ENCODE measurements around the gene FGD2. TPM values are rescaled to one million over a fixed set of nuclear protein-coding genes. Genes with fewer than 3 reads are reported as not detected.

Gene FGD2
- total RNA-seq, 2 experiments from 2014 or later, result 0.25 to 0.48 TPM

GRCh38 chr6:37027036-37027720 is 21.7 kb downstream of the FGD2 start:
- H3K9me3 Mint-ChIP-seq, result peaks cover 4% of the 10 kb centered on the region
- peaks cover 2% of the 10 kb centered on the region for H3K36me3 Mint-ChIP-seq (ENCODE audit: low read depth)
- H3K4me1 Mint-ChIP-seq (ENCODE audit: low read depth), result peaks cover 47% of the 10 kb centered on the region
- no peak for DNase-seq
- H3K27ac Mint-ChIP-seq, result no peak overlapping the region
- H3K27me3 Mint-ChIP-seq (ENCODE audit: low read depth), result no peaks in the 10 kb centered on the region
- CTCF ChIA-PET, result interaction anchor here (0.5 to 23.0 kb wide), 8 partner anchors 12 to 181 kb away, joined by 4 to 704 read pairs (median 11); partner anchors contain the start of genes C6orf89 and PIM1
- intact Hi-C loops (cut with micrococcal nuclease), result no loop called here
- no peak overlapping the region for H3K4me3 Mint-ChIP-seq

DNA sequence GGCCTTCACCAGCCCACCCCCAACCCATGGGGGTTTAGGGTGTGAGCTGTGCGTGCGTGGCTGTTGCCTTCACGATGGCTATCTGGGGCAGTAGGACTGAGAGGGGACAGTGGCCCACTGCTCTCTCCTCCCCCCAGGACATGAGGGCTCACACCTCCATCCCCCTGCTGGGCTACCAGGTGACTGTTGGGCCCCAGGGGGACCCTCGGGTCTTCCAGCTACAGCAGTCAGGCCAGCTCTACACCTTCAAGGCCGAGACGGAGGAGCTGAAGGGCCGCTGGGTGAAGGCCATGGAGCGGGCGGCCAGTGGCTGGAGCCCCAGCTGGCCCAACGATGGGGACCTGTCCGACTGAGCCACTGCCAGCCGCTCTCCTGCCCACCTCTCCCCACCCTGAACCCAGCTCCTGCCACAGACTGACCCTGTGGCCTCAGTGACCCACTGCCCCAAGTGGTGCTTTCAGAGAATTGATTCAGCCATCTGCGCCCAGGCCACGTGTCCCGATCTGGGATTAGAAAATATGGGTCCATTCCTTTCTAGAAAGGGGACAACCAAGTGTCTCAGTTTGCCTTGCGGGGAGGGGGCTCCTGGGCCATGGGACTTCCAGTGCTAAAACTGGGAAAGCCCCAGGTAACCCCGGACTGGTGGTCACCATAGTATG is 22.5 kb downstream of the FGD2 start:
- DNase-seq, result no peak
- Mint-ChIP-seq H3K9me3 (peaks cover 4% of the 10 kb centered on the region), H3K27ac (no peak overlapping the region), H3K27me3 (ENCODE audit: low read depth) (no peaks in the 10 kb centered on the region), H3K4me1 (ENCODE audit: low read depth) (peaks cover 45% of the 10 kb centered on the region), H3K36me3 (ENCODE audit: low read depth) (peaks cover 2% of the 10 kb centered on the region), H3K4me3 (no peak overlapping the region)
- intact Hi-C loops (cut with micrococcal nuclease), result no loop called here
- CTCF ChIA-PET, result interaction anchor here (0.6 to 23.0 kb wide), 9 partner anchors 9 to 181 kb away, joined by 4 to 704 read pairs (median 13); partner anchors contain the start of genes C6orf89 and PIM1

DNA sequence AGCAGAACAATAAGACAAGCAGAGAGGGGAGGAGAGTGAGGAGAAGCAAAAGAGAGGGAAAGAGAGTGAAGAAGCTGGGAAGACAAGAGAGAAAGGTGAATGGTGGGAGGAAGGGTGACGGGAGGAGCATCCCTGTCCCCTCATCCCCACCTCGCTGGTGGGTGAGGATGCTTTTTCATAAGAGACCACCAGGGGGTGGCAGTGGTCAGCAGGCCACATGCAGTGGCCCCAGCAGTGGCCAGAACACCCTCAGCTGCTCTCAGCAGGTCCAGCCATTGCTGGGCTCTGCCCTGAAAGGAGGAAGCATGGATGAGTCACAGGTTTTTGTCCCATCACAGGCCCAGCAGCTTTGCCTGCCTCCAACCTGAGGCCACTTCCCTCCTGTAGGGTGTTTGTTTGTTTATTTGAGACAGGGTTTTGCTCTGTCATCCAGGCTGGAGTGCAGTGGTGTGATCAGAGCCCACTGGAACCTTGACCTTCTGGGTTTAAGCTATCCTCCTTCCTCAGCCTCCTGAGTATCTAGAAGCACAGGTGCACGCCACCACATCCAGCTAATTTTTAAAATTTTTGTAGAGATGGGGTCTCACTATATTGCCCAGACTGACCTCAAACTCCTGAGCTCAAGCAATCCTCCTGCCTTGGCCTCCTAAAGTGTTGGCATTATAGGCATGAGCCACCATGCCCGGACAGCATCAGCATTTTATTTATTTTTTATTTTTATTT is 24.0 kb downstream of the FGD2 start:
- H3K4me1 Mint-ChIP-seq (ENCODE audit: low read depth), result peaks cover 46% of the 10 kb centered on the region
- peaks cover 4% of the 10 kb centered on the region for H3K9me3 Mint-ChIP-seq
- H3K27me3 Mint-ChIP-seq (ENCODE audit: low read depth), result no peaks in the 10 kb centered on the region
- DNase-seq, result peak; percentile 67
- CTCF ChIA-PET, result interaction anchor here (0.6 to 23.0 kb wide), 19 partner anchors 8 to 283 kb away, joined by 3 to 704 read pairs (median 6); partner anchors contain the start of gene PIM1
- H3K36me3 Mint-ChIP-seq (ENCODE audit: low read depth), result peaks cover 2% of the 10 kb centered on the region
- H3K27ac Mint-ChIP-seq, result peak overlapping the region; percentile 26
- no peak overlapping the region for H3K4me3 Mint-ChIP-seq
- intact Hi-C loops (cut with micrococcal nuclease), result loop anchor here (1.0 kb wide), 2 partner anchors 143 to 181 kb away; no protein-coding TSS in a partner anchor

- DNase-seq, result no peak
- Mint-ChIP-seq H3K4me1 (ENCODE audit: low read depth) (peaks cover 41% of the 10 kb centered on the region), H3K27ac (no peak overlapping the region), H3K9me3 (peaks cover 4% of the 10 kb centered on the region), H3K4me3 (no peak overlapping the region), H3K36me3 (ENCODE audit: low read depth) (peaks cover 2% of the 10 kb centered on the region), H3K27me3 (ENCODE audit: low read depth) (no peaks in the 10 kb centered on the region)
- intact Hi-C loops (cut with micrococcal nuclease), result no loop called here
- CTCF ChIA-PET, result interaction anchor here (1.0 to 23.0 kb wide), 8 partner anchors 9 to 178 kb away, joined by 5 to 704 read pairs (median 27); partner anchors contain the start of gene PIM1
Measured at GRCh38 chr6:37030599-37030998, 25.1 kb downstream of the FGD2 start.

DNA sequence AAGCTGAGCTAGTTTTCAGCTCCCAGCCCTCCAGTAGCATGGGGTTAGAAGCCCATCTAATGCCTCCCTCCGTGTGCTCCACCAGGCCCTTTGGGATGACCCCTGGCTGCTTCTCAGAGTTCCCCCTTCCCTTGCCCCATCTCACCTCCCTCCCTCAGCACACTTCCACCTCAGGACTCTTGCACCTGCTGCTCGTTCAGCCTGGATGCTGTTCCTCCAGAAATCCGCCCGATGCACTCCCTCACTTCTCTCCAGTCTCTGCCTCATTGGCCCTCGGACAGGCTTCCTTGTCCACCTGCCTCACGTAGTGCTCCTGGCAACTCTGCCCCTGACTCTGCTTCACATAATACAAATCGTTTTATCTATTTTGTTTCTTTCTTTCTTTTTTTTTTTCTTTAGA is 26.8 kb downstream of the FGD2 start:
- no peak overlapping the region for H3K4me3 Mint-ChIP-seq
- no peak for DNase-seq
- intact Hi-C loops (cut with micrococcal nuclease), result no loop called here
- no peaks in the 10 kb centered on the region for H3K27me3 Mint-ChIP-seq (ENCODE audit: low read depth)
- H3K27ac Mint-ChIP-seq, result peak overlapping the region; percentile 72
- H3K9me3 Mint-ChIP-seq, result peaks cover 4% of the 10 kb centered on the region
- peaks cover 2% of the 10 kb centered on the region for H3K36me3 Mint-ChIP-seq (ENCODE audit: low read depth)
- H3K4me1 Mint-ChIP-seq (ENCODE audit: low read depth), result peaks cover 36% of the 10 kb centered on the region
- CTCF ChIA-PET, result interaction anchor here (1.2 to 23.0 kb wide), 5 partner anchors 10 to 176 kb away, joined by 8 to 704 read pairs (median 161); partner anchors contain the start of gene PIM1

DNA sequence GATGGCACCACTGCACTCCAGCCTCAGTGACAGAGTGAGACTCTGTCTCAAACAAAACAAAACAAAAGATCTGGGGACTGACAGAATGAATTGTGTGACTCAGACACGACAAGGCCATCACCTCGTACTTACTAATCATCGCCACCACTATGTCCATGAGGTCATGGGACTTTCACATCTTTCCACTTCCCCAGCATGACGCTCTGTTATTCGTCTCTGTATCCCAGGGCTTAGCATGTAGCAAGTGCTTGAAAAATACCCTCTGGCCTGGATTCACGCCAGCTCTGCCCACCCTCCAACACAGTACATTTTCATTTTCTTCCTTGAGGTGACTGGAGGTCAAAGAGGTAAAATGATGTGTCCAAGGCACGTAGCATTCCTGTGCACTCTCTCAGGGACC is 27.8 kb downstream of the FGD2 start:
- Mint-ChIP-seq H3K27me3 (ENCODE audit: low read depth) (no peaks in the 10 kb centered on the region), H3K4me3 (peak overlapping the region; percentile 21), H3K27ac (peak overlapping the region; percentile 85), H3K4me1 (ENCODE audit: low read depth) (peaks cover 36% of the 10 kb centered on the region), H3K36me3 (ENCODE audit: low read depth) (peaks cover 2% of the 10 kb centered on the region), H3K9me3 (peaks cover 4% of the 10 kb centered on the region)
- peak; percentile 76 for DNase-seq
- intact Hi-C loops (cut with micrococcal nuclease), result loop anchor here (1.0 kb wide), 1 partner anchor 172 kb away; no protein-coding TSS in a partner anchor
- CTCF ChIA-PET, result interaction anchor here (1.1 to 23.0 kb wide), 9 partner anchors 10 to 175 kb away, joined by 3 to 704 read pairs (median 8); no protein-coding TSS in a partner anchor

DNA sequence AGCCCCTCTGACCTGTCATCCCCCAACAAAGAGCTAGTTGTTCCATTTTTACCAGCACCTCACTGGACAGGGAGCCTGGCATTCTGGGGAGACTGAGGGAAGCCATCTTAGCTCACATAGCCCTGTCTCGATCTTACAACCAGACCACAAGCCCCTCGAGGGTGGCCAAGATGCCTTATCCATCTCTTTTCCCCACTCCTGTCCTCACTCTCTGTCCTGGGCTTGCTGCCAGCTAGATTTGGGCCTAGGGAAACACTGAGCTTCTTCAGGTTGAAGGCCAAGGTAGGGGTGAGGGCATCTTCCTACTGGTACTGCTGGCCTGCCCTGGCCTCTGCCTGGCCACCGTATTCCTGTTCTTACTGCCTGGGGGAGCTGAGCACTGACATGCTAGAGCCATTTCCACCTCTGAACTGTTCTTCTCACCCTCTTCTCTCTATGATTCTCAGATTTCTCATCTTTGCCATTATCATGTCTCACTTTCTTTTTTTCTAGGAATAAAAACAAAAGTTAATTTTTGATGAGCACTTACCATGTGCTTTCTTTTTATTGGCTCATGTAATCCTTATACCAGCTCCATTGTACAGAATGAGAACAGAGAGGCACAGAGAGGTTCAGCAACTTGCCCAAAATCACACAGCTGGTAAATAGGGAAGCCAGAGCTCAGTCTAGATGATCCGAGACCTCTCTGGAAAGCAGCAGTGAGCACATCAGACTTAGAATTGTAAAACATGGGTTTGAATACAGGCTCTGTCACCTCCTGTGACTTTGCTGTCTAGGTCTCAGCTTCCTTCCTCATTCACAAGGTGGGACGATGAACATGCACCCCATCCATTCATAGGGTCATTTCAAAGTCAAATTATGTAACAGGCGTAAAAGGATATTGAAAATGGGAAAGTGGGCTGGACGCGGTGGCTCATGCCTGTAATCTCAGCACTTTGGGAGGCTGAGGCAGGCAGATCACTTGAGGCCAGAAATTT is 28.7 kb downstream of the FGD2 start:
- CTCF ChIA-PET, result interaction anchor here (1.0 to 23.0 kb wide), 11 partner anchors 11 to 174 kb away, joined by 3 to 704 read pairs (median 6); no protein-coding TSS in a partner anchor
- H3K36me3 Mint-ChIP-seq (ENCODE audit: low read depth), result peaks cover 2% of the 10 kb centered on the region
- no peaks in the 10 kb centered on the region for H3K27me3 Mint-ChIP-seq (ENCODE audit: low read depth)
- peak overlapping the region; percentile 85 for H3K27ac Mint-ChIP-seq
- no peak overlapping the region for H3K4me3 Mint-ChIP-seq
- DNase-seq, result peak; percentile 54
- intact Hi-C loops (cut with micrococcal nuclease), result loop anchor here (1.0 kb wide), 3 partner anchors 13 to 171 kb away; no protein-coding TSS in a partner anchor
- H3K4me1 Mint-ChIP-seq (ENCODE audit: low read depth), result peaks cover 38% of the 10 kb centered on the region
- peaks cover 4% of the 10 kb centered on the region for H3K9me3 Mint-ChIP-seq

DNA sequence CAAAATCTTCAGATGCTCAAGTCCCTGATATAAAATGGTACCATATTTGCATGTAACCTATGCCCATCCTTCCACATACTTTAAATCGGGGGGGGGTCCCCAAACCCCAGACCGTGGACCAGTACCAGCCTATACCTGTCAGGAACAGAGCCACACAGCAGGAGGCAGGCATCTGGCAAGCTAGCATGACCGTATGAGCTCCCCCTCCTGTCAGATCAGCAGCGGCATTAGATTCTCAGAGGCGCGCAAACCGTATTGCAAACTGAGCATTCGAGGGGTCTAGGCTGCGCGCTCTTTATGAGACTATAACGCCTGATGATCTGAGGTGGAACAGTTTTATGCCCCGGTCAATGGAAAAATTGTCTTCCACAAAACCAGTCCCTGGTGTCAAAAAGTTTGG is 30.7 kb downstream of the FGD2 start:
- intact Hi-C loops (cut with micrococcal nuclease), result no loop called here
- no peak for DNase-seq
- Mint-ChIP-seq H3K36me3 (ENCODE audit: low read depth) (no peaks in the 10 kb centered on the region), H3K4me1 (ENCODE audit: low read depth) (peaks cover 38% of the 10 kb centered on the region), H3K27ac (no peak overlapping the region), H3K4me3 (no peak overlapping the region), H3K9me3 (no peaks in the 10 kb centered on the region), H3K27me3 (ENCODE audit: low read depth) (no peaks in the 10 kb centered on the region)
- CTCF ChIA-PET, result interaction anchor here (23.0 kb wide), 1 partner anchor 172 kb away, joined by 704 read pairs; no protein-coding TSS in a partner anchor

GRCh38 chr6:37038292-37039198 is 33.1 kb downstream of the FGD2 start:
- intact Hi-C loops (cut with micrococcal nuclease), result no loop called here
- no peaks in the 10 kb centered on the region for H3K36me3 Mint-ChIP-seq (ENCODE audit: low read depth)
- peaks cover 36% of the 10 kb centered on the region for H3K4me1 Mint-ChIP-seq (ENCODE audit: low read depth)
- CTCF ChIA-PET, result interaction anchor here (0.7 to 3.2 kb wide), 8 partner anchors 9 to 172 kb away, joined by 3 to 13 read pairs (median 4); no protein-coding TSS in a partner anchor
- H3K27ac Mint-ChIP-seq, result no peak overlapping the region
- no peaks in the 10 kb centered on the region for H3K9me3 Mint-ChIP-seq
- no peaks in the 10 kb centered on the region for H3K27me3 Mint-ChIP-seq (ENCODE audit: low read depth)
- DNase-seq, result no peak
- no peak overlapping the region for H3K4me3 Mint-ChIP-seq

DNA sequence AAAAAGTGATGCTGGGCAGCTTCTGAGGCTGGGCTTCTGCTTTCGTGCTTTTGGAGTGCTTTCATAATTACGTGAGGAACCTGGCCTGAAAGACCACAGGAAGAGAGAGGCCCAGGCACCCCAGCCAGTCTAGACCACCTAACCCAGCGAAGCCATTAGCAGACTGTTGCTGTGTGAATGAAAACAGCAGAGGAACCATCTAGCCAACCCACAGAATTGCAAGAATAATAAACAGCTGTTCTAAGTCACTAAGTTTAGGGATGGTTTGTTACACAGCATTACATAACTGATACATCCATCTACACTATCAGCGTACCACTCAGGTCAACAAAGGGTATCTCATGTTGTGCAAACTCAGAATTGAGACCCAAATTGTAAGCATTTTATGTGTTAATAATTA is 34.5 kb downstream of the FGD2 start:
- Mint-ChIP-seq H3K4me1 (ENCODE audit: low read depth) (peaks cover 25% of the 10 kb centered on the region), H3K27me3 (ENCODE audit: low read depth) (no peaks in the 10 kb centered on the region), H3K4me3 (no peak overlapping the region), H3K9me3 (no peaks in the 10 kb centered on the region), H3K27ac (no peak overlapping the region), H3K36me3 (ENCODE audit: low read depth) (no peaks in the 10 kb centered on the region)
- intact Hi-C loops (cut with micrococcal nuclease), result no loop called here
- DNase-seq, result no peak
- CTCF ChIA-PET, result interaction anchor here (0.7 to 3.2 kb wide), 6 partner anchors 11 to 207 kb away, joined by 3 to 13 read pairs (median 3); no protein-coding TSS in a partner anchor
